ENCODE data around the gene CALY.

The CALY gene

GRCh38 chr10:133307776-133308420 is 28.8 kb downstream of the CALY start:
- Histone ChIP-seq H3K4me2 (ENCODE audit: low read length, poor library complexity, severe bottlenecking) (peak overlapping the region; percentile 80), H2BK12ac (ENCODE audit: low read length in 2 of 2) (no peak overlapping the region), H2BK120ac (ENCODE audit: low read depth, low read length) (no peak overlapping the region), H3K36me3 (ENCODE audit: control insufficient read depth in 1 of 2, insufficient read depth in 2 of 2, low read depth in 1 of 2, low read length in 2 of 2) (peaks cover 34 to 51% of the 10 kb centered on the region in 2 experiments), H3K27me3 (ENCODE audit: control insufficient read depth in 1 of 2, insufficient read depth in 1 of 2, low read length in 2 of 2) (no peaks in the 10 kb centered on the region), H3K4me3 (ENCODE audit: insufficient read depth in 1 of 2, low read depth in 1 of 2, low read length in 2 of 2) (peak overlapping the region; percentile 92 to 95), H3K23ac (ENCODE audit: low read length in 2 of 2) (no peak overlapping the region), H3K4me1 (ENCODE audit: control insufficient read depth, insufficient read depth, low read depth, low read length) (peaks cover 29% of the 10 kb centered on the region), H2AK5ac (ENCODE audit: low read length, severe bottlenecking) (no peak overlapping the region), H3K9me3 (ENCODE audit: control insufficient read depth, low read length) (no peaks in the 10 kb centered on the region), H3K4ac (ENCODE audit: low read depth in 1 of 2, low read length in 2 of 2) (no peak overlapping the region), H3K9ac (ENCODE audit: low read length) (peak overlapping the region; percentile 99), H2AFZ (ENCODE audit: low read depth, low read length) (no peak overlapping the region), H2BK15ac (ENCODE audit: low read depth, poor library complexity, severe bottlenecking) (no peak overlapping the region), H3K14ac (ENCODE audit: low read length in 2 of 2) (no peak overlapping the region), H3K27ac (ENCODE audit: low read length, poor library complexity, severe bottlenecking) (no peak overlapping the region), H2BK5ac (ENCODE audit: low read depth, low read length, poor library complexity, severe bottlenecking) (no peak overlapping the region), H4K91ac (ENCODE audit: low read length) (no peak overlapping the region), H3K79me1 (replicated peaks; ENCODE audit: low read length, poor library complexity, severe bottlenecking) (peaks cover 19% of the 10 kb centered on the region), H4K8ac (ENCODE audit: low read length) (peak overlapping the region; percentile 38), H3K18ac (ENCODE audit: low read depth in 1 of 2, low read length in 2 of 2) (peak overlapping the region in 1 of 2 experiments; percentile 91)
- peak; percentile 80 for DNase-seq
- 11% methylated on average over 25 of the region's 25 CpGs for WGBS

- Histone ChIP-seq H4K8ac (ENCODE audit: low read length) (no peak overlapping the region), H3K27ac (ENCODE audit: low read length, poor library complexity, severe bottlenecking) (no peak overlapping the region), H3K9ac (ENCODE audit: low read length) (peak overlapping the region; percentile 99)
These were observed 29.7 kb downstream of the CALY start for GRCh38 chr10:133306941-133307379.

DNA sequence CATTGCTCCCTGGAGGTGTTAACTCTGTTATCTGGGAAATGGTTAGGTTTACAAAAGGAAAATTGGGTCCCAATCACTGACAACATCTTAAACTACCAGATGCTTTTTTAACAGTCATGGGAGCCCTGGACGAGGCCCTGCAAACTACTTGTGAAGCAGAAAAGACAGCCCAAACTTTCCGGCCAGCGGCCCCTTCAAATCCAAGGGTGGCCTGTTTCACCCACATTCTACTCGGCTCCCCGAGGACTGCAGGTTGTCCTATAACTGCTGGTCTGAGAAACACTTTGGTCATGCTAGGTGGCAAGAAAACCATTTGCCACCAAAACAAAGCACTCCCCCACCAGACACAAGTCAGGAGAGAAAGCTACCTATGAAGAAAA is 30.6 kb downstream of the CALY start:
- peaks cover 27 to 47% of the 10 kb centered on the region in 2 experiments for H3K36me3 ChIP-seq (ENCODE audit: control insufficient read depth in 1 of 2, insufficient read depth in 2 of 2, low read depth in 1 of 2, low read length in 2 of 2)
- no peak overlapping the region for H4K8ac ChIP-seq (ENCODE audit: low read length)
- no peak overlapping the region for H3K23ac ChIP-seq (ENCODE audit: low read length in 2 of 2)
- peaks cover 29% of the 10 kb centered on the region for H3K4me1 ChIP-seq (ENCODE audit: control insufficient read depth, insufficient read depth, low read depth, low read length)
- H4K91ac ChIP-seq (ENCODE audit: low read length): no peak overlapping the region
- no peak overlapping the region for H2BK5ac ChIP-seq (ENCODE audit: low read depth, low read length, poor library complexity, severe bottlenecking)
- H3K9me3 ChIP-seq (ENCODE audit: control insufficient read depth, low read length): no peaks in the 10 kb centered on the region
- no peak overlapping the region for H3K9ac ChIP-seq (ENCODE audit: low read length)
- H3K4me3 ChIP-seq (ENCODE audit: insufficient read depth in 1 of 2, low read depth in 1 of 2, low read length in 2 of 2): no peak overlapping the region
- no peak overlapping the region for H2BK120ac ChIP-seq (ENCODE audit: low read depth, low read length)
- H2BK15ac ChIP-seq (ENCODE audit: low read depth, poor library complexity, severe bottlenecking): no peak overlapping the region
- H3K4me2 ChIP-seq (ENCODE audit: low read length, poor library complexity, severe bottlenecking): no peak overlapping the region
- no peak overlapping the region for H3K4ac ChIP-seq (ENCODE audit: low read depth in 1 of 2, low read length in 2 of 2)
- peaks cover 22% of the 10 kb centered on the region for H3K79me1 ChIP-seq (replicated peaks; ENCODE audit: low read length, poor library complexity, severe bottlenecking)
- no peak overlapping the region for H3K18ac ChIP-seq (ENCODE audit: low read depth in 1 of 2, low read length in 2 of 2)
- no peak overlapping the region for H2BK12ac ChIP-seq (ENCODE audit: low read length in 2 of 2)
- no peak overlapping the region for H2AK5ac ChIP-seq (ENCODE audit: low read length, severe bottlenecking)
- DNase-seq: no peak
- H3K27ac ChIP-seq (ENCODE audit: low read length, poor library complexity, severe bottlenecking): no peak overlapping the region
- WGBS: 98% methylated on average over 5 of the region's 5 CpGs
- H3K14ac ChIP-seq (ENCODE audit: low read length in 2 of 2): no peak overlapping the region
- no peaks in the 10 kb centered on the region for H3K27me3 ChIP-seq (ENCODE audit: control insufficient read depth in 1 of 2, insufficient read depth in 1 of 2, low read length in 2 of 2)
- no peak overlapping the region for H2AFZ ChIP-seq (ENCODE audit: low read depth, low read length)

More at GRCh38 chr10:133306941-133307379, 29.7 kb downstream of the CALY start:
- Histone ChIP-seq H3K27me3 (ENCODE audit: control insufficient read depth in 1 of 2, insufficient read depth in 1 of 2, low read length in 2 of 2) (no peaks in the 10 kb centered on the region), H2AK5ac (ENCODE audit: low read length, severe bottlenecking) (peak overlapping the region; percentile 32), H3K4me3 (ENCODE audit: insufficient read depth in 1 of 2, low read depth in 1 of 2, low read length in 2 of 2) (peak overlapping the region in 1 of 2 experiments; percentile 95), H3K23ac (ENCODE audit: low read length in 2 of 2) (peak overlapping the region in 1 of 2 experiments; percentile 19), H2BK5ac (ENCODE audit: low read depth, low read length, poor library complexity, severe bottlenecking) (no peak overlapping the region), H3K36me3 (ENCODE audit: control insufficient read depth in 1 of 2, insufficient read depth in 2 of 2, low read depth in 1 of 2, low read length in 2 of 2) (peaks cover 33 to 50% of the 10 kb centered on the region in 2 experiments), H2BK12ac (ENCODE audit: low read length in 2 of 2) (peak overlapping the region in 1 of 2 experiments; percentile 57), H3K9me3 (ENCODE audit: control insufficient read depth, low read length) (no peaks in the 10 kb centered on the region), H3K4ac (ENCODE audit: low read depth in 1 of 2, low read length in 2 of 2) (peak overlapping the region; percentile 2 to 33), H3K4me2 (ENCODE audit: low read length, poor library complexity, severe bottlenecking) (peak overlapping the region; percentile 37), H2BK15ac (ENCODE audit: low read depth, poor library complexity, severe bottlenecking) (peak overlapping the region; percentile 34), H3K4me1 (ENCODE audit: control insufficient read depth, insufficient read depth, low read depth, low read length) (peaks cover 29% of the 10 kb centered on the region), H3K79me1 (replicated peaks; ENCODE audit: low read length, poor library complexity, severe bottlenecking) (peaks cover 21% of the 10 kb centered on the region), H3K18ac (ENCODE audit: low read depth in 1 of 2, low read length in 2 of 2) (no peak overlapping the region), H2AFZ (ENCODE audit: low read depth, low read length) (no peak overlapping the region), H3K14ac (ENCODE audit: low read length in 2 of 2) (no peak overlapping the region), H4K91ac (ENCODE audit: low read length) (no peak overlapping the region), H2BK120ac (ENCODE audit: low read depth, low read length) (no peak overlapping the region)
- 94% methylated on average over 17 of the region's 17 CpGs for WGBS
- DNase-seq: no peak

DNA sequence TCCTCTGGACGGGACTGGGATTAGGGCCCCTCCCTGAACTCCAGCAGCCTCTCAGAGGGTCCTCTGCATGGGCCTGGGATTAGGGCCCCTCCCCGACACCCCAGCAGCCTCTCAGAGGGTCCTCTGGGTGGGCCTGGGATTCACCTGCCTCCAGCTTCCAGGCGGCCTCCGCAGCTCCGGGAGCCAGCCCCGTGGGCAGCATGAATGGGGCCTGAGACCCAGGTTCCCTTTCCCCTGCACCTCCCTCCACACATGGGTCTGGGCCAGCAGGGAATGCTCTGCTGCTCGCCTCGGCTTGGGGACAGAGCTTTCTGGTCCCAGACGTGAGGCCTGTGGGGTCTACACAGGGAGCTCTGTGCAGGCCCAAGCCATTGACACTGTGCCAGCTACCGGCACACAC is 33.5 kb downstream of the CALY start:
- H3K9me3 ChIP-seq (ENCODE audit: control insufficient read depth, low read length): no peaks in the 10 kb centered on the region
- peaks cover 46 to 52% of the 10 kb centered on the region in 2 experiments for H3K36me3 ChIP-seq (ENCODE audit: control insufficient read depth in 1 of 2, insufficient read depth in 2 of 2, low read depth in 1 of 2, low read length in 2 of 2)
- 97% methylated on average over 10 of the region's 10 CpGs for WGBS

More for the DNA sequence above, 33.5 kb downstream of the CALY start:
- Histone ChIP-seq H2AK5ac (ENCODE audit: low read length, severe bottlenecking) (no peak overlapping the region), H2AFZ (ENCODE audit: low read depth, low read length) (no peak overlapping the region), H3K9ac (ENCODE audit: low read length) (no peak overlapping the region), H4K91ac (ENCODE audit: low read length) (no peak overlapping the region), H3K18ac (ENCODE audit: low read depth in 1 of 2, low read length in 2 of 2) (no peak overlapping the region), H2BK15ac (ENCODE audit: low read depth, poor library complexity, severe bottlenecking) (no peak overlapping the region), H2BK120ac (ENCODE audit: low read depth, low read length) (no peak overlapping the region), H3K27me3 (ENCODE audit: control insufficient read depth in 1 of 2, insufficient read depth in 1 of 2, low read length in 2 of 2) (no peaks in the 10 kb centered on the region), H4K8ac (ENCODE audit: low read length) (no peak overlapping the region), H2BK12ac (ENCODE audit: low read length in 2 of 2) (no peak overlapping the region), H2BK5ac (ENCODE audit: low read depth, low read length, poor library complexity, severe bottlenecking) (no peak overlapping the region), H3K27ac (ENCODE audit: low read length, poor library complexity, severe bottlenecking) (no peak overlapping the region), H3K4me3 (ENCODE audit: insufficient read depth in 1 of 2, low read depth in 1 of 2, low read length in 2 of 2) (no peak overlapping the region), H3K79me1 (replicated peaks; ENCODE audit: low read length, poor library complexity, severe bottlenecking) (peaks cover 28% of the 10 kb centered on the region), H3K14ac (ENCODE audit: low read length in 2 of 2) (no peak overlapping the region), H3K23ac (ENCODE audit: low read length in 2 of 2) (peak overlapping the region in 1 of 2 experiments; percentile 19), H3K4me1 (ENCODE audit: control insufficient read depth, insufficient read depth, low read depth, low read length) (peaks cover 22% of the 10 kb centered on the region), H3K4me2 (ENCODE audit: low read length, poor library complexity, severe bottlenecking) (no peak overlapping the region), H3K4ac (ENCODE audit: low read depth in 1 of 2, low read length in 2 of 2) (no peak overlapping the region)
- no peak for DNase-seq
